Smooth muscle cell (in vitro differentiated cells): ENCODE results near the gene HECW1. TPM values are rescaled to one million over a fixed set of nuclear protein-coding genes. Genes with fewer than 3 reads are reported as not detected.
"Not testable (repeated sequence)": the region's sequence is repeated elsewhere in the genome, so short reads cannot be mapped to it uniquely, and the experiment has no call there.

Experiments used
- DNase-seq: peaks from one replicate; lab custom pipeline; 2025; ENCODE audit not compliant: unreplicated experiment; lab: John Stamatoyannopoulos, UW
- H2AFZ ChIP-seq: fragments of 200-600 bp; sonication (generic); 2 replicates; pipeline ENCODE4 v1.6.0; 2016; ENCODE audit warnings: antibody characterized with exemption, low read depth, mild to moderate bottlenecking
- H3F3A ChIP-seq: fragments of 200-600 bp; sonication (generic); 2 replicates; pipeline ENCODE4 v1.6.0; 2017; ENCODE audit warnings: antibody characterized with exemption, low read depth
- H3K27ac ChIP-seq: fragments of 200-600 bp; sonication (generic); 2 replicates; pipeline ENCODE4 v1.5.1; 2016; ENCODE audit warnings: low read depth, mild to moderate bottlenecking
- H3K27me3 ChIP-seq: fragments of 200-600 bp; sonication (generic); 2 replicates; pipeline ENCODE4 v1.6.1; 2016; ENCODE audit warnings: low read depth, mild to moderate bottlenecking
- H3K36me3 ChIP-seq: fragments of 200-600 bp; sonication (generic); 2 replicates; pipeline ENCODE4 v1.5.1; 2016; ENCODE audit warnings: low read depth
- H3K4me1 ChIP-seq: fragments of 200-600 bp; sonication (generic); 2 replicates; pipeline ENCODE4 v1.5.1; 2016; ENCODE audit warnings: low read depth
- H3K4me2 ChIP-seq: fragments of 200-600 bp; sonication (generic); 2 replicates; pipeline ENCODE4 v1.6.0; 2016; ENCODE audit warnings: mild to moderate bottlenecking
- H3K4me3 ChIP-seq: fragments of 200-600 bp; sonication (generic); 2 replicates; pipeline ENCODE4 v1.5.1; 2016; ENCODE audit warnings: mild to moderate bottlenecking
- H3K79me2 ChIP-seq: fragments of 200-600 bp; sonication (generic); 2 replicates; pipeline ENCODE4 v1.6.0; 2016; ENCODE audit warnings: low read depth, mild to moderate bottlenecking
- H3K9ac ChIP-seq: fragments of 200-600 bp; sonication (generic); 2 replicates; pipeline ENCODE4 v1.6.0; 2016; ENCODE audit warnings: low read depth
- H3K9me3 ChIP-seq: fragments of 200-600 bp; sonication (generic); replicated peaks from 2 replicates; pipeline ENCODE4 v1.5.1; 2016; ENCODE audit warnings: low read depth
- H4K20me1 ChIP-seq: fragments of 200-600 bp; sonication (generic); 2 replicates; pipeline ENCODE4 v1.6.0; 2016; ENCODE audit warnings: low read depth
- CTCF ChIP-seq: fragments of 200-600 bp; sonication (generic); IDR thresholded peaks from 2 replicates; pipeline ENCODE4 v1.5.1; 2017; ENCODE audit warnings: borderline replicate concordance, mild to moderate bottlenecking, antibody characterized with exemption; ENCODE audit not compliant: insufficient read depth, poor library complexity, severe bottlenecking
- WGBS: methylation state at CpG from one replicate; pipeline ENCODE4 v1.1.7; 2016; ENCODE audit warnings: low lambda C conversion rate; 5-methylcytosine and 5-hydroxymethylcytosine counted together
- polyA plus RNA-seq: library from polyadenylated mRNA; unstranded; fragments of >200 nt; fragmentation: Nextera tagmentation; extraction: Ambion mirVana; gene quantifications from 2 replicates; pipeline ENCODE4 v1.2.1, GENCODE V29; 2016
- total RNA-seq: library from RNA; depleted of rRNA; stranded (reverse); fragments of >200 nt; gene quantifications from 2 replicates; pipeline ENCODE4 v1.2.3, GENCODE V29; 2014

The HECW1 gene
- total RNA-seq (0.09 and 0.85 TPM in 2 replicates), polyA plus RNA-seq (0.49 TPM in 1 of 2 replicates, not detected in the other)

GRCh38 chr7:43112459-43112940, at the start of gene HECW1:
Gene HECW1 (plus strand): TSS chr7:43112647. CDS start chr7:43243906, 131,259 bp downstream.
- Histone ChIP-seq H3K4me1 (peaks cover 19% of the 10 kb centered on the region), H3K4me3 (peak within 1 kb of the TSS; percentile 63), H3K9me3 (no peaks in the 10 kb centered on the region), H3K9ac (no peak within 1 kb of the TSS), H2AFZ (peak within 1 kb of the TSS; percentile 88), H3K27ac (no peak within 1 kb of the TSS), H3K4me2 (peak within 1 kb of the TSS; percentile 94), H3K79me2 (no peaks in the 10 kb centered on the region), H3K36me3 (no peaks in the 10 kb centered on the region), H3K27me3 (peaks cover 62% of the 10 kb centered on the region), H3F3A (no peaks in the 10 kb centered on the region), H4K20me1 (no peaks in the 10 kb centered on the region)
- DNase-seq, result no peak
- WGBS, result 1% methylated on average over 30 of the region's 46 CpGs
- no peak for TF ChIP-seq CTCF

- no peak overlapping the region for H3K4me3 ChIP-seq
- no peak for DNase-seq
- peak overlapping the region; percentile 63 for H2AFZ ChIP-seq
- no peak overlapping the region for H3K4me2 ChIP-seq
- H3K27me3 ChIP-seq, result no peaks in the 10 kb centered on the region
- no peaks in the 10 kb centered on the region for H4K20me1 ChIP-seq
- peak; percentile 49 for TF ChIP-seq CTCF
- no peak overlapping the region for H3K9ac ChIP-seq
- H3K27ac ChIP-seq, result no peak overlapping the region
- WGBS, result 45% methylated on average over 7 of the region's 7 CpGs
- no peaks in the 10 kb centered on the region for H3K36me3 ChIP-seq
- no peaks in the 10 kb centered on the region for H3F3A ChIP-seq
- H3K79me2 ChIP-seq, result no peaks in the 10 kb centered on the region
- no peaks in the 10 kb centered on the region for H3K9me3 ChIP-seq
- peaks cover 2% of the 10 kb centered on the region for H3K4me1 ChIP-seq
These were observed 40.8 kb upstream of the HECW1 start for GRCh38 chr7:43071604-43072003.

- no peaks in the 10 kb centered on the region for H3F3A ChIP-seq
- no peaks in the 10 kb centered on the region for H3K27me3 ChIP-seq
- 51% methylated on average over 6 of the region's 6 CpGs for WGBS
- H3K79me2 ChIP-seq, result no peaks in the 10 kb centered on the region
- H3K4me1 ChIP-seq, result peaks cover 10% of the 10 kb centered on the region
- H4K20me1 ChIP-seq, result no peaks in the 10 kb centered on the region
- H3K36me3 ChIP-seq, result no peaks in the 10 kb centered on the region
- no peak overlapping the region for H3K27ac ChIP-seq
- no peak for DNase-seq
- no peak overlapping the region for H3K9ac ChIP-seq
- no peaks in the 10 kb centered on the region for H3K9me3 ChIP-seq
- no peak for TF ChIP-seq CTCF
- no peak overlapping the region for H3K4me3 ChIP-seq
- peak overlapping the region; percentile 64 for H3K4me2 ChIP-seq
- H2AFZ ChIP-seq, result peak overlapping the region; percentile 63
These were observed 39.9 kb upstream of the HECW1 start for GRCh38 chr7:43072530-43072929.

GRCh38 chr7:43073811-43074210, 38.6 kb upstream of the HECW1 start:
- not testable (repeated sequence) for H3K27ac ChIP-seq, H3K4me3 ChIP-seq, H2AFZ ChIP-seq, DNase-seq, H3K4me2 ChIP-seq, H3F3A ChIP-seq, H4K20me1 ChIP-seq, H3K79me2 ChIP-seq, H3K9me3 ChIP-seq, H3K27me3 ChIP-seq, H3K36me3 ChIP-seq, H3K9ac ChIP-seq
- H3K4me1 ChIP-seq, result peaks cover 10% of the 10 kb centered on the region
- WGBS, result 95% methylated on average over 4 of the region's 4 CpGs
